Measurements from ENCODE around the gene CNN2. TPM values are rescaled to one million over a fixed set of nuclear protein-coding genes. Genes with fewer than 3 reads are reported as not detected.

Gene CNN2
- total and polyA plus RNA-seq, 2 of the 13 experiments (the other 11 are each of a cell fraction or from before 2014, with no cell fraction given): 63.6 to 70.0 TPM

DNA sequence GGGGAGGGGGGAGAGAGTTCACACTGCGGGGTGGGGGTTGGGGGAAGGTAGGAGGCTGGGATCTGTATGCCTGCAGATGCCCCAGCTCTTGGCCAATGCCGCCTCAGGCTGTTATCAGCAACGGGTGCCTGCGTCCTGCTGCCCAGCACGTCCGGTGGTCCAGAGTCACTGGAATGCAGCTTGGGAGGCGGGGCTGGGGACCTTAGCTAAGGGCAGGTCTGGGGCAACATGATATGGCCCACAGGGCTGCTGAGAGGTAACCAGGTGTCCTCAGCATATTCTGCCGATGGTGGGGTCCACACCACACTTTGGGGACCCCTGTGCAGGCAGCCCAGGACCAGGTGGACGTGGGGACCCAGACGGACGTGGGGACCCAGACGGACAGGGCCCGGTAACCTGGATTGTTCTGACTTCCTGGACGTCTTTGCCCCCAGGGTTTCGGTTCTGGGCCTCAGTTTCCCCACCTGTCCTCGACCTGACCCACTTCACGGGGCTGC is 39.9 kb downstream of the CNN2 start (continued):
- TF ChIP-seq RBM22 (optimal IDR thresholded peaks at IDR 0.05; ENCODE audit: low read length) (no peak), ZNF850 (CRISPR knock-in tag; conservative IDR thresholded peaks at IDR 0.05) (no peak), ZNF562 (CRISPR knock-in tag; IDR thresholded peaks at IDR 0.05; ENCODE audit: borderline replicate concordance) (no peak), ZNF331 (CRISPR knock-in tag; IDR thresholded peaks at IDR 0.05) (no peak), XRCC5 (optimal IDR thresholded peaks at IDR 0.05; ENCODE audit: low read length) (no peak), ZFX (CRISPR knock-in tag; IDR thresholded peaks at IDR 0.05; ENCODE audit: low read depth) (peak; percentile 32), ZNF530 (CRISPR knock-in tag; IDR thresholded peaks at IDR 0.05; ENCODE audit: low read depth) (no peak), ADNP (CRISPR knock-in tag; IDR thresholded peaks at IDR 0.05) (no peak), MIXL1 (CRISPR knock-in tag; IDR thresholded peaks at IDR 0.05) (no peak), NFKB2 (CRISPR knock-in tag; IDR thresholded peaks at IDR 0.05; ENCODE audit: borderline replicate concordance) (no peak; the same call in 1 of the 2 replicates), ZNF430 (CRISPR knock-in tag; IDR thresholded peaks at IDR 0.05) (no peak; the same call in 1 of the 2 replicates), SP5 (CRISPR knock-in tag; IDR thresholded peaks at IDR 0.05; ENCODE audit: borderline replicate concordance, low read depth) (peak; percentile 82), GTF3A (CRISPR knock-in tag; conservative IDR thresholded peaks at IDR 0.05) (no peak)
- TF ChIP-seq, protein P1, sequence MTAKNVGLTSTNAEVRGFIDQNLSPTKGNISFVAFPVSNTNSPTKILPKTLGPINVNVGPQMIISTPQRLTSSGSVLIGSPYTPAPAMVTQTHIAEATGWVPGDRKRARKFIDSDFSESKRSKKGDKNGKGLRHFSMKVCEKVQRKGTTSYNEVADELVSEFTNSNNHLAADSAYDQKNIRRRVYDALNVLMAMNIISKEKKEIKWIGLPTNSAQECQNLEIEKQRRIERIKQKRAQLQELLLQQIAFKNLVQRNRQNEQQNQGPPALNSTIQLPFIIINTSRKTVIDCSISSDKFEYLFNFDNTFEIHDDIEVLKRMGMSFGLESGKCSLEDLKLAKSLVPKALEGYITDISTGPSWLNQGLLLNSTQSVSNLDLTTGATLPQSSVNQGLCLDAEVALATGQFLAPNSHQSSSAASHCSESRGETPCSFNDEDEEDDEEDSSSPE (CRISPR knock-in tag; IDR thresholded peaks at IDR 0.05): no peak
- TF ChIP-seq, protein P2, sequence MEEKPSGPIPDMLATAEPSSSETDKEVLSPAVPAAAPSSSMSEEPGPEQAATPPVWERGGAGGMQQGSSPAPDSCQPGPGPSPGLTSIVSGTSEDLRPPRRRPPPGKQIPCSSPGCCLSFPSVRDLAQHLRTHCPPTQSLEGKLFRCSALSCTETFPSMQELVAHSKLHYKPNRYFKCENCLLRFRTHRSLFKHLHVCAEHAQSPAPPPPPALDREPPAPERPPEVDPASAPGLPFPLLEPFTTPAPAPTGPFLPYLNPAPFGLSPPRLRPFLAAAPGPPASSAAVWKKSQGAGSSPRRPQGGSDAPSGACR (CRISPR knock-in tag; IDR thresholded peaks at IDR 0.05): no peak
- TF ChIP-seq, protein P3, sequence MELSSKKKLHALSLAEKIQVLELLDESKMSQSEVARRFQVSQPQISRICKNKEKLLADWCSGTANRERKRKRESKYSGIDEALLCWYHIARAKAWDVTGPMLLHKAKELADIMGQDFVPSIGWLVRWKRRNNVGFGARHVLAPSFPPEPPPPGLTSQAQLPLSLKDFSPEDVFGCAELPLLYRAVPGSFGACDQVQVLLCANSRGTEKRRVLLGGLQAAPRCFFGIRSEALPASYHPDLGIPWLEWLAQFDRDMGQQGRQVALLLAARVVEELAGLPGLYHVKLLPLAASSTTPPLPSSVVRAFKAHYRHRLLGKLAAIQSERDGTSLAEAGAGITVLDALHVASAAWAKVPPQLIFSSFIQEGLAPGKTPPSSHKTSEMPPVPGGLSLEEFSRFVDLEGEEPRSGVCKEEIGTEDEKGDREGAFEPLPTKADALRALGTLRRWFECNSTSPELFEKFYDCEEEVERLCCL (CRISPR knock-in tag; IDR thresholded peaks at IDR 0.05; ENCODE audit: borderline replicate concordance): no peak
- TF ChIP-seq, protein P4, sequence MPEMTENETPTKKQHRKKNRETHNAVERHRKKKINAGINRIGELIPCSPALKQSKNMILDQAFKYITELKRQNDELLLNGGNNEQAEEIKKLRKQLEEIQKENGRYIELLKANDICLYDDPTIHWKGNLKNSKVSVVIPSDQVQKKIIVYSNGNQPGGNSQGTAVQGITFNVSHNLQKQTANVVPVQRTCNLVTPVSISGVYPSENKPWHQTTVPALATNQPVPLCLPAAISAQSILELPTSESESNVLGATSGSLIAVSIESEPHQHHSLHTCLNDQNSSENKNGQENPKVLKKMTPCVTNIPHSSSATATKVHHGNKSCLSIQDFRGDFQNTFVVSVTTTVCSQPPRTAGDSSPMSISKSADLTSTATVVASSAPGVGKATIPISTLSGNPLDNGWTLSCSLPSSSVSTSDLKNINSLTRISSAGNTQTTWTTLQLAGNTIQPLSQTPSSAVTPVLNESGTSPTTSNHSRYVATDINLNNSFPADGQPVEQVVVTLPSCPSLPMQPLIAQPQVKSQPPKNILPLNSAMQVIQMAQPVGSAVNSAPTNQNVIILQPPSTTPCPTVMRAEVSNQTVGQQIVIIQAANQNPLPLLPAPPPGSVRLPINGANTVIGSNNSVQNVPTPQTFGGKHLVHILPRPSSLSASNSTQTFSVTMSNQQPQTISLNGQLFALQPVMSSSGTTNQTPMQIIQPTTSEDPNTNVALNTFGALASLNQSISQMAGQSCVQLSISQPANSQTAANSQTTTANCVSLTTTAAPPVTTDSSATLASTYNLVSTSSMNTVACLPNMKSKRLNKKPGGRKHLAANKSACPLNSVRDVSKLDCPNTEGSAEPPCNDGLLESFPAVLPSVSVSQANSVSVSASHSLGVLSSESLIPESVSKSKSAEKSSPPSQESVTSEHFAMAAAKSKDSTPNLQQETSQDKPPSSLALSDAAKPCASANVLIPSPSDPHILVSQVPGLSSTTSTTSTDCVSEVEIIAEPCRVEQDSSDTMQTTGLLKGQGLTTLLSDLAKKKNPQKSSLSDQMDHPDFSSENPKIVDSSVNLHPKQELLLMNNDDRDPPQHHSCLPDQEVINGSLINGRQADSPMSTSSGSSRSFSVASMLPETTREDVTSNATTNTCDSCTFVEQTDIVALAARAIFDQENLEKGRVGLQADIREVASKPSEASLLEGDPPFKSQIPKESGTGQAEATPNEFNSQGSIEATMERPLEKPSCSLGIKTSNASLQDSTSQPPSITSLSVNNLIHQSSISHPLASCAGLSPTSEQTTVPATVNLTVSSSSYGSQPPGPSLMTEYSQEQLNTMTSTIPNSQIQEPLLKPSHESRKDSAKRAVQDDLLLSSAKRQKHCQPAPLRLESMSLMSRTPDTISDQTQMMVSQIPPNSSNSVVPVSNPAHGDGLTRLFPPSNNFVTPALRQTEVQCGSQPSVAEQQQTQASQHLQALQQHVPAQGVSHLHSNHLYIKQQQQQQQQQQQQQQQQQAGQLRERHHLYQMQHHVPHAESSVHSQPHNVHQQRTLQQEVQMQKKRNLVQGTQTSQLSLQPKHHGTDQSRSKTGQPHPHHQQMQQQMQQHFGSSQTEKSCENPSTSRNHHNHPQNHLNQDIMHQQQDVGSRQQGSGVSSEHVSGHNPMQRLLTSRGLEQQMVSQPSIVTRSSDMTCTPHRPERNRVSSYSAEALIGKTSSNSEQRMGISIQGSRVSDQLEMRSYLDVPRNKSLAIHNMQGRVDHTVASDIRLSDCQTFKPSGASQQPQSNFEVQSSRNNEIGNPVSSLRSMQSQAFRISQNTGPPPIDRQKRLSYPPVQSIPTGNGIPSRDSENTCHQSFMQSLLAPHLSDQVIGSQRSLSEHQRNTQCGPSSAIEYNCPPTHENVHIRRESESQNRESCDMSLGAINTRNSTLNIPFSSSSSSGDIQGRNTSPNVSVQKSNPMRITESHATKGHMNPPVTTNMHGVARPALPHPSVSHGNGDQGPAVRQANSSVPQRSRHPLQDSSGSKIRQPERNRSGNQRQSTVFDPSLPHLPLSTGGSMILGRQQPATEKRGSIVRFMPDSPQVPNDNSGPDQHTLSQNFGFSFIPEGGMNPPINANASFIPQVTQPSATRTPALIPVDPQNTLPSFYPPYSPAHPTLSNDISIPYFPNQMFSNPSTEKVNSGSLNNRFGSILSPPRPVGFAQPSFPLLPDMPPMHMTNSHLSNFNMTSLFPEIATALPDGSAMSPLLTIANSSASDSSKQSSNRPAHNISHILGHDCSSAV (CRISPR knock-in tag; IDR thresholded peaks at IDR 0.05; ENCODE audit: borderline replicate concordance): no peak
- TF ChIP-seq, protein P5, sequence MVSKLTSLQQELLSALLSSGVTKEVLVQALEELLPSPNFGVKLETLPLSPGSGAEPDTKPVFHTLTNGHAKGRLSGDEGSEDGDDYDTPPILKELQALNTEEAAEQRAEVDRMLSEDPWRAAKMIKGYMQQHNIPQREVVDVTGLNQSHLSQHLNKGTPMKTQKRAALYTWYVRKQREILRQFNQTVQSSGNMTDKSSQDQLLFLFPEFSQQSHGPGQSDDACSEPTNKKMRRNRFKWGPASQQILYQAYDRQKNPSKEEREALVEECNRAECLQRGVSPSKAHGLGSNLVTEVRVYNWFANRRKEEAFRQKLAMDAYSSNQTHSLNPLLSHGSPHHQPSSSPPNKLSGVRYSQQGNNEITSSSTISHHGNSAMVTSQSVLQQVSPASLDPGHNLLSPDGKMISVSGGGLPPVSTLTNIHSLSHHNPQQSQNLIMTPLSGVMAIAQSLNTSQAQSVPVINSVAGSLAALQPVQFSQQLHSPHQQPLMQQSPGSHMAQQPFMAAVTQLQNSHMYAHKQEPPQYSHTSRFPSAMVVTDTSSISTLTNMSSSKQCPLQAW (CRISPR knock-in tag; IDR thresholded peaks at IDR 0.05): peak; percentile 53; the same call in 1 of the 2 replicates

Data from HepG2 (cell line).